NCI-H345 treated with DMSO at 0.1 percent for 48 hours (cell line): ENCODE measurements around the gene NPFFR1.

ENCODE experiments used
- DNase-seq: peaks from one replicate; lab custom pipeline; 2025; ENCODE audit not compliant: unreplicated experiment; lab: John Stamatoyannopoulos, UW

The NPFFR1 gene

GRCh38 chr10:70315815-70316214, 32.0 kb upstream of the NPFFR1 start:
- DNase-seq, result no peak

DNA sequence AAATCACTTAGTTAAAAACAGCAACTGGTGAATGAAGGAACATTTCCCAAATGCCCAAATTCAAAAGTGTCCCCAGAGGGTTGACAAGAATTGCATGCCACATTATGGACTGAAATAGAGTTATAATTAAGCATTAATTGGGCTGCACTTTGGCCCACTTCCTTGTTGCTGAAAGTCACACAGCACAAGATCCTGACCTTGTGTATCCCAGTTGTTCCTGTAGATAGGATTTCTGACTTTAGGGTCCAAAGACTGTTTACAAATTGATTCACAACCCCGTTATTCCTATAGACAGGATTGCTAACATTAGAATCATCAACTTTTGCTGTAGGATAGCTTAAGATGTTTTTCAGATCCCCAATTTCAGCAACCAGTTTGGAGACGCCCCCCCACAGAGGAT, 31.5 kb upstream of the NPFFR1 start:
- DNase-seq, result no peak

- no peak for DNase-seq
Measured at GRCh38 chr10:70312972-70313371, 29.2 kb upstream of the NPFFR1 start.

- no peak for DNase-seq
Measured at GRCh38 chr10:70312249-70312648, 28.4 kb upstream of the NPFFR1 start.

GRCh38 chr10:70311698-70312097, 27.9 kb upstream of the NPFFR1 start:
- no peak for DNase-seq

GRCh38 chr10:70309661-70310060, 25.9 kb upstream of the NPFFR1 start:
- no peak for DNase-seq

- DNase-seq, result no peak
Measured at GRCh38 chr10:70308121-70309060, 24.6 kb upstream of the NPFFR1 start.

- no peak for DNase-seq
Measured at GRCh38 chr10:70306886-70307520, 23.2 kb upstream of the NPFFR1 start.

DNA sequence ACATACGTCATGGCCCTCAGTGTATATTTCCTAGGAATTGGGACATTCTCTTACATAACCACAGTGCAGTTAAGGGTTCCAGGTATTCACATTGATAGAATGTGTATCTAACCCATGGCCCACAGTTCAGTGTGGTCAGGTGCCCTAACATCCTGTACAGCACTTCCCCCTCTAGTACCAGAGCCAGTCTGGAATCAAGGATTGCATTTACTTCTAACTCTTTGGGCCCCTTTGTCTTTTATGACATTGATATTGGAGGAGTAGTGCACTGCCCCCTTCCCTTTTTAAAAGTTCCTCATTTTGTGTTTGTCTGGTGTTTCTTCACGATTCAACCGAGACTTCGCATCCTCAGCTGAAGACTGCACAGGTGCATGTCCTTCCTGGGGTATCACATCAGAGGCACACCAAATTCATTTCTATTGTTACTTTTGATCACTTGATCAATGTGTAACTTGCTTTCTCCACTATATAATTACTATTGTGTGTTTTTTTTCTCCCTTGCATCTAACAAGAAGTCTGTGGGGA, 22.4 kb upstream of the NPFFR1 start:
- no peak for DNase-seq

- no peak for DNase-seq
Measured at GRCh38 chr10:70303730-70304129, 19.9 kb upstream of the NPFFR1 start.

DNA sequence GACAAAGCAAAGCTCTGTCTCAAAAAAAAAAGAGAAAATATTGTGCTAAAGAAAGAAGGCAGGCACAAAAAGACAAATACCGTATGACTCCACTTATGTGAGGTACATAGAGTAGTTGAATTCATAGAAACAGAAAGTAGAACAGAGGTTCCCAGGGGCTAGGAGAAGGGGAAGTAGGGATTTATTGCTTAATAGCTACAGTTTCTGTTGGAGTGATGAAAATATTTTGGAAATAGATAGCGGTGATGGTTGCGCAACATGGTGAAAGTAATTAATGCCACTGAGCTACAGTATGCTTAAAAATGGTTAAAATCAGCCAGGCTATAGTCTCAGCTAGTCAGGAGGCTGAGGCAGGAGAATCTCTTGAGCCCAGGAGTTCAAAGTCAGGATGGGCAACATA, 18.5 kb upstream of the NPFFR1 start:
- DNase-seq, result no peak

DNA sequence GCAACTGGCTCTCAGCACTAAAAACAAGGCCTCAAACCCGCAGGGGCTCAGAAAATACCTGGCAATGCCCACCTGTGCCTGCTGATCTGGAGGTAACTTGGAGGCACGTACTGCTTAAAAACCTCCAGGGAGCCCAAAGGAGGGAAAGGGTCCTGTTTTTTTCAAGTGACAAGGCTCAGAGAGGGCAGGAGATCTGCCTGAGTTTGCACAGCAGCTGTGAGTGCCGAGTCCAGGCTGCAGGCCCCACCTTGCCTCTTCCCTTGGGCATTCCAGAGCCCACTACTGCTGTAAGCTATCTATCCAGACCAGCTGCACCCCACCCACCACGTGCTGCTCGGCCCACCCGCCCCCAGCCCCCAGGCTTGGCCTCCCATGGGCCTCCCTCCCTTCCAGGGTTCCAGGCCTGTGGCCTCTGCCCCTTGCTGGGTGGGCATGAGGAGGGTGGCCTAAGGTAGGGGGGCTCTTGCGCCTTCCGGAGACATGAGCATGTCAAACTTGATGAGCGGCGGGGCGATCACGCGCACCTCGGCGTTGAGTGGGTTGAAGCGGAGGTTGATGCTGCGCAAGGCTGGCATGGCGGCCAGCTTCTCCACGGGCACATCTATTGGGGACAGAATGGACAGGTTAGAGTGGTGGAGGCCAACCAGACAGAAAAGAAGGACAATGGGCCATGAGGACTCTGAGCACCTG, 17.2 kb upstream of the NPFFR1 start:
- no peak for DNase-seq

DNA sequence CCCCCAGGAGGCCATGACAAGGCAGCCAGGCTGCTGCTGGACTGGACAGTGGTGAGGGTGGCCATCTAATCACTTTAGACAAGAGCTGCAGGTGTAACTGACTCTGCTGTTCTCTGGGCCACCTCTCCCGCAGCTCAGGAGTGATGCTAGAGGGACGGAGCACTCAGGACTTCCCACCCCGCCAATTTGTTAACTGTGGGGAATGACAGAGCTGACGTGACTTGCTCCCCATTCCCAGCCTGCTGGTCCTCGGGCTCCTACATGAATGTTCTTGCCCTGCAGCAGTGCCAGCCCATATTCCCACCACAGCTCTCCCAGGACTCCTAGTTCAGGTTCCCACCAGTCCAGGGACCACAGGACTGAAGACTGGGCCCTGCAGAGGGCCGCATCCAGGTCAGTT, 16.7 kb upstream of the NPFFR1 start:
- DNase-seq, result no peak

GRCh38 chr10:70299876-70300275, 16.1 kb upstream of the NPFFR1 start:
- no peak for DNase-seq

- DNase-seq, result no peak
Measured at GRCh38 chr10:70298393-70298792, 14.6 kb upstream of the NPFFR1 start.

DNA sequence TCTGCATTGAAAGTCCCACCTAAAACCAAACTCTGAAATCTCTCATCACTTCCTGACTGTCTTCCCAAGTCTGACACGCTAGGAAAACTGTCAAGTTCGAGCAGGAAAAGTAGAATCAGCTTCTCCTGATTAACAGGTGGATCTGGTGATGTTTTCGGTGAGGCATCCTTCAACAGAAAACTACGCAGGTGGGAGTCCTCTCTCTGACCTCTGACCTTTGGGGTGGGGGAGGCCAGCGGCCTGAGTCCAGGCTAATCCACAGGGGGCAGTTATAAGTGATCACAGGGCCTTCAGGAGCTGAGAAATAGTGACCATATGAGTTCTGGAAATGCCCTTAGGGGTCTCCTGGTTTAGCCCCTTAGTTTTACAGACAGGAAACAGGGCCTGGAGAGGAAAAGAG, 13.4 kb upstream of the NPFFR1 start:
- no peak for DNase-seq

GRCh38 chr10:70296406-70296899, 12.6 kb upstream of the NPFFR1 start:
- DNase-seq, result no peak

GRCh38 chr10:70295926-70296325, 12.1 kb upstream of the NPFFR1 start:
- no peak for DNase-seq

DNA sequence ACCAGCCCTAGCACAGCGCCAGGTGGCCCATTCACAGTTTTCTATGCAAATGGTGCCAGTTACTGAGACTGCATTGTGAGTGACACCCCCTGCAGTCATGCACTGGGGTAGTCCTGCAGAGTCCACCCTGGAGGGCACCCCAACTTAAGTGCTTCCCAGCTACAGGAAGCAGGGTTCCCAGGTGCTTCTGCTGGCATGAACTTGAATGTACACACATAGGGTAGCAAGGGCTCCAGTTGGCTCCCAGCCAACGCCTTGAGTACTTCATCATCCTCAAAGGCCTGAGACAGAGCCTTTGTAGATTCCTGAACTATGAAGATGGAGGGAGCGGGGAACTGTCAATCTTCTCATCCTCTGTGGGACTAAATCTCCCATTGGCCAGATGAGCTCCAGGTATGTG, 11.5 kb upstream of the NPFFR1 start:
- no peak for DNase-seq

GRCh38 chr10:70293169-70293843, 9.5 kb upstream of the NPFFR1 start:
- DNase-seq, result no peak

DNA sequence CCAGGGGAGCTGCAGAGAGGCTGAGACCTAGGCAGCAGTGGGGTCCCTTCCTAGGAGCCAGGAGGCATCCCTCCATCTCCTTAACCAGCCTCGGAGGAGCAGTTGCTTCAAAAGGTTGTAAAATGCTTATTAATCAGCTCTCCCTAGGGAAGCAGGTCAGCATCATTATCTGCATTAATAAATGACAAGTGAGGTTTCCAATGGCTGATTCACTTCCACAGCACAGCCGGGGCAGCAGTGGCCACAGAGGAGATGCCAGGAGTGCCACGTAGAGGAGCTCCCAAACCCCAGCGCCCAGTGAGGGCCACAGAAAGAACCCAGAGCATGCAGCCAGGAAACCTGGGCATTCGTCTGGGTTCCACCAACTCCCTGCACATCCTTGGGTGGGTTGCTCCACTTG, 8.2 kb upstream of the NPFFR1 start:
- no peak for DNase-seq
